ENCODE data around the gene CPNE5. TPM values are rescaled to one million over a fixed set of nuclear protein-coding genes. Genes with fewer than 3 reads are reported as not detected.

CPNE5 gene
- total and polyA plus RNA-seq, 10 donors = 9.5 to 33.4 (median 19.3) TPM

DNA sequence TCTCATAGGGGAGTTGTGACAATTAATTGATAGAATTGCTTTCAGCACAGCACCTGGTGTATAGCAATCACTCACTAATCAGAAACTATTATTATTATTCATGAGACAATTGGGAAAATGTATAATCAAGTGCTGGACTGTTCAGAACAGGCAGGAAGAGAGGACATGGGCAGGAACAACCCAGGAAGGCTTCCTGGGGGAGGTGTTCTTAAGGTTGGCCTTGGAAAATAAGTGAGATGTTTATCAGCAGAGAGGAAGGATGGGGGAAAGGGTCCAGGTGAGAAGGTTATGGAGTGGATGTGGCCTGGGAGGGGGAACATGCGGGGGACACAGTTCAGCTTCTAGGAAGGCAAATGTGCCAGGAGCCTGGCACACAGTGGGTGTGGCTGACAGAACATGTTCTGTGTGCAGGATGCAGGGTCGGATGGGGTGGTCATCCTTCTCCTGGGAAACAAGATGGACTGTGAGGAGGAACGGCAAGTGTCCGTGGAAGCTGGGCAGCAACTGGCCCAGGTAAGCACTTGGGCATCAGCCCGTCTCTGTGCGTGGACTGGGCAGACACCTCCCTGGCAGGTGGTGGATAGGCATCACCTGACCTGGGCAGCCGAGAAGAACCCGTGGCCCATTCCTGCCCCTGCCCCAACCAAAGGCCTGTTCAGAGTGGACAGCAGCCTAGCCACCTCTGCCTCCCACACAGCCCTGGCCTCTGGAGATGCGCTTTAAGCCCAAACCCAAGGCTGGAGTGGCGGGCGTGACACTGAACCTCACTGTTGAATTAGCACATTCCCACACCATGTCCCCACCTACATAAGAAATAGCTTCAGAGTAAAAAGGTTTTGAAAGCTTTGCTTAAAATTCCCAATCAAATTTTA is 110.7 kb downstream of the CPNE5 start:
- DNase-seq = no peak
- TF ChIP-seq, protein P1, sequence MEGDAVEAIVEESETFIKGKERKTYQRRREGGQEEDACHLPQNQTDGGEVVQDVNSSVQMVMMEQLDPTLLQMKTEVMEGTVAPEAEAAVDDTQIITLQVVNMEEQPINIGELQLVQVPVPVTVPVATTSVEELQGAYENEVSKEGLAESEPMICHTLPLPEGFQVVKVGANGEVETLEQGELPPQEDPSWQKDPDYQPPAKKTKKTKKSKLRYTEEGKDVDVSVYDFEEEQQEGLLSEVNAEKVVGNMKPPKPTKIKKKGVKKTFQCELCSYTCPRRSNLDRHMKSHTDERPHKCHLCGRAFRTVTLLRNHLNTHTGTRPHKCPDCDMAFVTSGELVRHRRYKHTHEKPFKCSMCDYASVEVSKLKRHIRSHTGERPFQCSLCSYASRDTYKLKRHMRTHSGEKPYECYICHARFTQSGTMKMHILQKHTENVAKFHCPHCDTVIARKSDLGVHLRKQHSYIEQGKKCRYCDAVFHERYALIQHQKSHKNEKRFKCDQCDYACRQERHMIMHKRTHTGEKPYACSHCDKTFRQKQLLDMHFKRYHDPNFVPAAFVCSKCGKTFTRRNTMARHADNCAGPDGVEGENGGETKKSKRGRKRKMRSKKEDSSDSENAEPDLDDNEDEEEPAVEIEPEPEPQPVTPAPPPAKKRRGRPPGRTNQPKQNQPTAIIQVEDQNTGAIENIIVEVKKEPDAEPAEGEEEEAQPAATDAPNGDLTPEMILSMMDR (IDR thresholded peaks at IDR 0.05 in 8 of 11, conservative IDR thresholded peaks at IDR 0.05 in 3 of 11) = no peak
- TF ChIP-seq POLR2AphosphoS5 (IDR thresholded peaks at IDR 0.05) = no peak
- no peak for TF ChIP-seq POLR2A (IDR thresholded peaks at IDR 0.05)
- WGBS, 5 donors = 79 to 92% (median 85%) methylated on average over 10 to 11 of the region's 11 CpGs
- H3K27me3 ChIP-seq (replicated peaks in 1 of 7) = no peaks in the 10 kb centered on the region
- H3K4me1 ChIP-seq = peaks cover 0 to 53% (median 11%) of the 10 kb centered on the region in 6 donors
- H3K9me3 ChIP-seq = no peaks in the 10 kb centered on the region
- intact Hi-C loops (cut with DNase I; ENCODE audit: low total_unique reads) = no loop called here
- H3K4me3 ChIP-seq = no peak overlapping the region
- peak overlapping the region in 1 of 8 donors; percentile 15 for H3K27ac ChIP-seq
- H3K36me3 ChIP-seq = peaks cover 0 to 16% (median 0%) of the 10 kb centered on the region in 6 donors

DNA sequence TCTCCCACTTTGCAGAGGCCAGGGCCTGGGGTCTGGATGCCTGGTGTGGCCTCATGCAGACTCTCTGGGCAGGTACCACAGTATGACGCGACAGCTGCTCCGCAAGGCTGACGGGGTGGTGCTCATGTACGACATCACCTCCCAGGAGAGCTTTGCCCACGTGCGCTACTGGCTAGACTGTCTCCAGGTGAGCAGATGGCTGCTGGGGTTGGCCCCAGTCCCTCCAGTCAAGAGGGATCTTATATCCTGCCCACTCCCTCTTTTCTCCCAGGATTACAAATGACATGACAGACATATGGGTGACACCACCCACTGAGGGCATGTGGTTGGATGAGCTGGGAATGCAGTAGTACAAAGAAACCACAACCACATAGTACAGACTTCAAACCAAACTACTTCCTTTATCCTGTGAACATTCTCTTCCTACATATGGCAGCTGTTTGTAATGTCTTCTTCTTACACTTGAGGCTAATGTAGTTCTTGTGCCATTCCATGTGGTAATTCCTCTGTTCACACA is 111.7 kb downstream of the CPNE5 start:
- H3K27me3 ChIP-seq (replicated peaks in 1 of 7) = no peaks in the 10 kb centered on the region
- peaks cover 0 to 53% (median 11%) of the 10 kb centered on the region in 6 donors for H3K4me1 ChIP-seq
- H3K9me3 ChIP-seq = no peaks in the 10 kb centered on the region
- peak; percentile 69 for DNase-seq
- peaks cover 0 to 19% (median 0%) of the 10 kb centered on the region in 6 donors for H3K36me3 ChIP-seq
- no peak overlapping the region for H3K4me3 ChIP-seq
- TF ChIP-seq, protein P1 (IDR thresholded peaks at IDR 0.05 in 8 of 11, conservative IDR thresholded peaks at IDR 0.05 in 3 of 11) = no peak
- no peak for TF ChIP-seq POLR2A (IDR thresholded peaks at IDR 0.05)
- no peak for TF ChIP-seq POLR2AphosphoS5 (IDR thresholded peaks at IDR 0.05)
- intact Hi-C loops (cut with DNase I; ENCODE audit: low total_unique reads) = no loop called here
- WGBS, 5 donors = 76 to 93% (median 88%) methylated on average over 7 of the region's 7 CpGs
- H3K27ac ChIP-seq = peak overlapping the region in 3 of 8 donors; percentile 15 to 37 (median 23)

DNA sequence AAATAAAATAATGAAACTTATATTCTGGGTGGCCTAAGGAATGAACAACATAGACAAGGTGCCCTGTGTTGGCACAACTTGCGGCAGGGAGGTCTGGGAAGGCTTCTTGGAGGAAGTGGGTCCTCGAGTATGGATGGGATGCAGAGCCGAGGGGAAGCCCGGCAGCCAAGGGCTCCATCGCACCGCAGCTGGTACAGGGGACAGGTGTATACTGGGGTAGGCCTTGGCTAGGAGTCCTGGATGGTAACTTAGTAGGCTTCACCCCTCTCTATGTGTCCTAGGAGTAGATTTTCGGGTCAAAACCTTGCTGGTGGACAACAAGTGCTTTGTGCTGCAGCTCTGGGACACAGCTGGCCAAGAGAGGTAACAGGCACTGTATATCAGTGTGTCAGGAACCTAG is 113.7 kb downstream of the CPNE5 start:
- H3K4me3 ChIP-seq = no peak overlapping the region
- no peaks in the 10 kb centered on the region for H3K9me3 ChIP-seq
- no peak overlapping the region for H3K27ac ChIP-seq
- WGBS, 5 donors = 86 to 93% (median 87%) methylated on average over 7 of the region's 7 CpGs
- H3K4me1 ChIP-seq = peaks cover 0 to 54% (median 12%) of the 10 kb centered on the region in 6 donors
- peak; percentile 50 for DNase-seq
- H3K27me3 ChIP-seq (replicated peaks in 1 of 7) = no peaks in the 10 kb centered on the region
- TF ChIP-seq POLR2AphosphoS5 (IDR thresholded peaks at IDR 0.05) (no peak), POLR2A (IDR thresholded peaks at IDR 0.05) (no peak)
- TF ChIP-seq, protein P1 (IDR thresholded peaks at IDR 0.05 in 8 of 11, conservative IDR thresholded peaks at IDR 0.05 in 3 of 11) = no peak
- intact Hi-C loops (cut with DNase I; ENCODE audit: low total_unique reads) = no loop called here
- H3K36me3 ChIP-seq = peaks cover 0 to 24% (median 0%) of the 10 kb centered on the region in 6 donors

Data from spleen (tissue), 11 donors.